Naive thymus-derived CD4-positive, alpha-beta T cell (primary cell): ENCODE results near the gene ENTR1. TPM values are rescaled to one million over a fixed set of nuclear protein-coding genes. Genes with fewer than 3 reads are reported as not detected.
A peak's percentile ranks its signal among the peaks of the same experiment; 100 is the strongest.

ENCODE experiments used
- ATAC-seq: fragments of 150-1000 bp; cut with Tn5 transposase; 2 replicates; pipeline ENCODE4 v1.10.0; 2021; ENCODE audit warnings: mild to moderate bottlenecking, moderate library complexity
- CTCF ChIA-PET: fragments of 350-600 bp; sonication (Branson Sonifier 250); formaldehyde crosslinking; loops from one replicate; lab custom pipeline; 2021; ENCODE audit warnings: antibody characterized with exemption; lab: Charles Lee
- POLR2A ChIA-PET: fragments of 350-600 bp; sonication (Branson Sonifier 250); formaldehyde crosslinking; loops from one replicate; lab custom pipeline; 2021; ENCODE audit warnings: antibody characterized with exemption, inconsistent platforms; lab: Charles Lee
- DNase-seq, 9 donors: peaks; one replicate each; pipeline versions ENCODE4 v3.0.0 to v3.0.0-alpha.2; 2020 to 2022; ENCODE audit warnings: mixed read lengths in 1 of 9
- H3K27ac ChIP-seq: one replicate; pipeline ENCODE4 v1.7.0; 2013; ENCODE audit warnings: mild to moderate bottlenecking, low read depth, low read length, moderate library complexity
- H3K27me3 ChIP-seq, 2 donors: one replicate each; pipeline ENCODE4 v1.7.0; 2013; ENCODE audit warnings: low read length in 2 of 2, mild to moderate bottlenecking in 2 of 2, moderate library complexity in 2 of 2; ENCODE audit not compliant: control insufficient read depth in 2 of 2, insufficient read depth in 2 of 2
- H3K36me3 ChIP-seq, 3 experiments: 1 replicate in 2 of 3; 2 replicates in 1 of 3; pipeline ENCODE4 v1.7.0; 2013; ENCODE audit warnings: low read length in 3 of 3, mild to moderate bottlenecking in 3 of 3, moderate library complexity in 1 of 3; ENCODE audit not compliant: insufficient read depth in 3 of 3, control insufficient read depth in 2 of 3
- H3K4me1 ChIP-seq, 2 donors: one replicate each; pipeline ENCODE4 v1.7.0; 2013; ENCODE audit warnings: low read length in 2 of 2, mild to moderate bottlenecking in 2 of 2, moderate library complexity in 1 of 2; ENCODE audit not compliant: control insufficient read depth in 2 of 2, insufficient read depth in 2 of 2
- H3K4me3 ChIP-seq: 2 replicates; pipeline ENCODE4 v1.7.0; 2013; ENCODE audit warnings: mild to moderate bottlenecking, low read length
- H3K9me3 ChIP-seq, 3 experiments: 1 replicate in 2 of 3; 2 replicates in 1 of 3; pipeline ENCODE4 v1.7.0; 2013; ENCODE audit warnings: low read length in 3 of 3; ENCODE audit not compliant: control insufficient read depth in 2 of 3
- H3K27ac Mint-ChIP-seq, 9 donors: one replicate each; pipeline ENCODE4 v1.8.0; 2020 to 2022; ENCODE audit warnings: mixed read lengths in 9 of 9, mild to moderate bottlenecking in 8 of 9, moderate library complexity in 5 of 9, inconsistent platforms in 2 of 9
- H3K27me3 Mint-ChIP-seq, 5 donors: one replicate each; pipeline ENCODE4 v1.8.0; 2021 to 2022; ENCODE audit warnings: mixed read lengths in 5 of 5, mild to moderate bottlenecking in 1 of 5
- H3K36me3 Mint-ChIP-seq, 5 donors: one replicate each; pipeline ENCODE4 v1.8.0; 2020 to 2022; ENCODE audit warnings: mixed read lengths in 5 of 5, mild to moderate bottlenecking in 3 of 5, inconsistent platforms in 1 of 5
- H3K4me1 Mint-ChIP-seq, 7 donors: one replicate each; pipeline ENCODE4 v1.8.0; 2020 to 2022; ENCODE audit warnings: mixed read lengths in 7 of 7, mild to moderate bottlenecking in 3 of 7, inconsistent platforms in 1 of 7
- H3K4me3 Mint-ChIP-seq, 10 donors: one replicate each; pipeline ENCODE4 v1.8.0; 2020 to 2022; ENCODE audit warnings: mild to moderate bottlenecking in 10 of 10, mixed read lengths in 10 of 10, moderate library complexity in 6 of 10, inconsistent platforms in 2 of 10
- H3K9me3 Mint-ChIP-seq, 11 donors: one replicate each; pipeline ENCODE4 v1.8.0; 2020 to 2022; ENCODE audit warnings: mixed read lengths in 11 of 11, mild to moderate bottlenecking in 4 of 11, inconsistent platforms in 1 of 11, moderate library complexity in 1 of 11
- intact Hi-C, 2 donors: fragments of 100-400 bp; cut with micrococcal nuclease; formaldehyde crosslinking; loops; one replicate each; pipeline ENCODE4 v1.15.1; 2023
- polyA plus RNA-seq, 2 donors: library from polyadenylated mRNA; unstranded; fragments of 300-500 nt; fragmentation: Illumina TruSeq; gene quantifications; one replicate each; pipeline ENCODE4 v1.2.3, GENCODE V29; 2021
- total RNA-seq, 6 experiments: library from RNA in 5 of 6; stranded (reverse) in 5 of 6; gene quantifications; 1 replicate in 5 of 6; 2 replicates in 1 of 6; pipeline ENCODE4 v1.2.3 and lab custom pipeline; 2021 to 2026

Gene ENTR1
- total and polyA plus RNA-seq, 7 experiments from 2014 or later, result 9.2 to 89.0 (median 65.9) TPM

GRCh38 chr9:136397643-136398042 is 12.8 kb downstream of the ENTR1 start:
- H3K4me3 Mint-ChIP-seq, result peak overlapping the region in 2 of 10 donors; percentile 86 to 89
- peaks cover 0 to 14% (median 0%) of the 10 kb centered on the region in 5 donors for H3K36me3 Mint-ChIP-seq
- H3K9me3 ChIP-seq, result no peaks in the 10 kb centered on the region
- ChIA-PET CTCF (interaction anchor here (1.1 kb wide), 1 partner anchor 12 kb away, joined by 3 read pairs; no protein-coding TSS in a partner anchor), POLR2A (interaction anchor here (0.7 to 1.7 kb wide), 2 partner anchors 34 to 139 kb away, joined by 3 to 6 read pairs; partner anchors contain the start of gene DNLZ)
- DNase-seq, result no peak
- H3K4me1 Mint-ChIP-seq, result peaks cover 16 to 40% (median 24%) of the 10 kb centered on the region in 7 donors
- no peaks in the 10 kb centered on the region for H3K27me3 Mint-ChIP-seq
- no peak for ATAC-seq
- H3K4me1 ChIP-seq, result peaks cover 13 to 17% of the 10 kb centered on the region in 2 donors
- peaks cover 0 to 68% (median 18%) of the 10 kb centered on the region in 3 experiments for H3K36me3 ChIP-seq
- H3K27ac Mint-ChIP-seq, result no peak overlapping the region
- H3K27me3 ChIP-seq, result no peaks in the 10 kb centered on the region
- no peaks in the 10 kb centered on the region for H3K9me3 Mint-ChIP-seq
- intact Hi-C loops, result no loop called here
- no peak overlapping the region for H3K4me3 ChIP-seq
- no peak overlapping the region for H3K27ac ChIP-seq

- Histone ChIP-seq H3K27ac (no peak overlapping the region), H3K9me3 (no peaks in the 10 kb centered on the region), H3K4me3 (no peak overlapping the region), H3K36me3 (peaks cover 3 to 71% (median 18%) of the 10 kb centered on the region in 3 experiments), H3K27me3 (no peaks in the 10 kb centered on the region), H3K4me1 (peaks cover 12 to 17% of the 10 kb centered on the region in 2 donors)
- peaks cover 12 to 28% (median 15%) of the 10 kb centered on the region in 7 donors for H3K4me1 Mint-ChIP-seq
- ATAC-seq (no peak), DNase-seq (no peak)
- peaks cover 0 to 22% (median 4%) of the 10 kb centered on the region in 5 donors for H3K36me3 Mint-ChIP-seq
- no peak overlapping the region for H3K4me3 Mint-ChIP-seq
- H3K27me3 Mint-ChIP-seq, result no peaks in the 10 kb centered on the region
- no peak overlapping the region for H3K27ac Mint-ChIP-seq
- intact Hi-C loops, result no loop called here
- POLR2A ChIA-PET, result interaction anchor here (1.5 kb wide), 1 partner anchor 15 kb away, joined by 6 read pairs; the partner anchor contains the start of genes ENTR1 and PMPCA
- no peaks in the 10 kb centered on the region for H3K9me3 Mint-ChIP-seq
- CTCF ChIA-PET, result interaction anchor here (0.6 kb wide), 1 partner anchor 596 kb away, joined by 3 read pairs; no protein-coding TSS in a partner anchor
These were observed 14.2 kb downstream of the ENTR1 start for GRCh38 chr9:136396219-136396515.

- peaks cover 0 to 25% (median 5%) of the 10 kb centered on the region in 5 donors for H3K36me3 Mint-ChIP-seq
- no peaks in the 10 kb centered on the region for H3K27me3 Mint-ChIP-seq
- H3K4me1 ChIP-seq, result peaks cover 12 to 15% of the 10 kb centered on the region in 2 donors
- H3K27ac ChIP-seq, result no peak overlapping the region
- peak overlapping the region in 1 of 9 donors; percentile 38 for H3K27ac Mint-ChIP-seq
- no peak overlapping the region for H3K4me3 Mint-ChIP-seq
- H3K4me3 ChIP-seq, result no peak overlapping the region
- ChIA-PET POLR2A (interaction anchor here (1.5 kb wide), 1 partner anchor 15 kb away, joined by 6 read pairs; the partner anchor contains the start of genes ENTR1 and PMPCA), CTCF (interaction anchor here (0.6 kb wide), 1 partner anchor 597 kb away, joined by 3 read pairs; no protein-coding TSS in a partner anchor)
- H3K27me3 ChIP-seq, result no peaks in the 10 kb centered on the region
- H3K36me3 ChIP-seq, result peaks cover 3 to 74% (median 18%) of the 10 kb centered on the region in 3 experiments
- intact Hi-C loops, result no loop called here
- DNase-seq (no peak), ATAC-seq (no peak)
- H3K9me3 ChIP-seq, result no peaks in the 10 kb centered on the region
- peaks cover 11 to 25% (median 13%) of the 10 kb centered on the region in 7 donors for H3K4me1 Mint-ChIP-seq
- H3K9me3 Mint-ChIP-seq, result no peaks in the 10 kb centered on the region
These were observed 14.8 kb downstream of the ENTR1 start for GRCh38 chr9:136395345-136396218.

- H3K4me1 ChIP-seq, result peaks cover 7 to 11% of the 10 kb centered on the region in 2 donors
- Mint-ChIP-seq H3K9me3 (no peaks in the 10 kb centered on the region), H3K27ac (peak overlapping the region in 1 of 9 donors; percentile 38), H3K27me3 (no peaks in the 10 kb centered on the region), H3K4me1 (peaks cover 8 to 22% (median 11%) of the 10 kb centered on the region in 7 donors), H3K36me3 (peaks cover 0 to 26% (median 6%) of the 10 kb centered on the region in 5 donors), H3K4me3 (no peak overlapping the region)
- no peak overlapping the region for H3K4me3 ChIP-seq
- POLR2A ChIA-PET, result interaction anchor here (0.9 kb wide), 1 partner anchor 13 kb away, joined by 4 read pairs; no protein-coding TSS in a partner anchor
- H3K27ac ChIP-seq, result no peak overlapping the region
- peaks cover 3 to 75% (median 18%) of the 10 kb centered on the region in 3 experiments for H3K36me3 ChIP-seq
- ATAC-seq, result no peak
- no peaks in the 10 kb centered on the region for H3K27me3 ChIP-seq
- no peak for DNase-seq
- CTCF ChIA-PET, result no interaction called here
- H3K9me3 ChIP-seq, result no peaks in the 10 kb centered on the region
- intact Hi-C loops, result no loop called here
These were observed 15.4 kb downstream of the ENTR1 start for GRCh38 chr9:136395020-136395340.

GRCh38 chr9:136394312-136395019 is 15.9 kb downstream of the ENTR1 start:
- Histone ChIP-seq H3K4me1 (peaks cover 7 to 11% of the 10 kb centered on the region in 2 donors), H3K36me3 (peaks cover 3 to 81% (median 18%) of the 10 kb centered on the region in 3 experiments), H3K27me3 (no peaks in the 10 kb centered on the region), H3K27ac (no peak overlapping the region), H3K9me3 (no peaks in the 10 kb centered on the region), H3K4me3 (no peak overlapping the region)
- H3K4me3 Mint-ChIP-seq, result no peak overlapping the region
- ATAC-seq (no peak), DNase-seq (no peak)
- H3K36me3 Mint-ChIP-seq, result peaks cover 0 to 31% (median 10%) of the 10 kb centered on the region in 5 donors
- CTCF ChIA-PET, result no interaction called here
- H3K9me3 Mint-ChIP-seq, result no peaks in the 10 kb centered on the region
- POLR2A ChIA-PET, result interaction anchor here (0.7 to 0.9 kb wide), 2 partner anchors 14 to 15 kb away, joined by 3 to 4 read pairs; no protein-coding TSS in a partner anchor
- intact Hi-C loops, result no loop called here
- H3K27me3 Mint-ChIP-seq, result no peaks in the 10 kb centered on the region
- H3K4me1 Mint-ChIP-seq, result peaks cover 8 to 22% (median 11%) of the 10 kb centered on the region in 7 donors
- H3K27ac Mint-ChIP-seq, result no peak overlapping the region

GRCh38 chr9:136393531-136393930 is 16.9 kb downstream of the ENTR1 start:
- no peak overlapping the region for H3K27ac Mint-ChIP-seq
- Histone ChIP-seq H3K36me3 (peaks cover 3 to 90% (median 18%) of the 10 kb centered on the region in 3 experiments), H3K4me1 (peaks cover 0 to 4% of the 10 kb centered on the region in 2 donors), H3K27ac (no peak overlapping the region), H3K9me3 (no peaks in the 10 kb centered on the region), H3K4me3 (no peak overlapping the region), H3K27me3 (no peaks in the 10 kb centered on the region)
- H3K4me1 Mint-ChIP-seq, result peaks cover 0 to 13% (median 3%) of the 10 kb centered on the region in 7 donors
- ATAC-seq (no peak), DNase-seq (no peak)
- ChIA-PET POLR2A (no interaction called here), CTCF (no interaction called here)
- H3K36me3 Mint-ChIP-seq, result peaks cover 0 to 37% (median 10%) of the 10 kb centered on the region in 5 donors
- no peaks in the 10 kb centered on the region for H3K9me3 Mint-ChIP-seq
- intact Hi-C loops, result no loop called here
- H3K27me3 Mint-ChIP-seq, result no peaks in the 10 kb centered on the region
- no peak overlapping the region for H3K4me3 Mint-ChIP-seq
